ENCODE results near the gene CCT6A.
A peak's percentile ranks its signal among the peaks of the same experiment; 100 is the strongest.

The CCT6A gene

DNA sequence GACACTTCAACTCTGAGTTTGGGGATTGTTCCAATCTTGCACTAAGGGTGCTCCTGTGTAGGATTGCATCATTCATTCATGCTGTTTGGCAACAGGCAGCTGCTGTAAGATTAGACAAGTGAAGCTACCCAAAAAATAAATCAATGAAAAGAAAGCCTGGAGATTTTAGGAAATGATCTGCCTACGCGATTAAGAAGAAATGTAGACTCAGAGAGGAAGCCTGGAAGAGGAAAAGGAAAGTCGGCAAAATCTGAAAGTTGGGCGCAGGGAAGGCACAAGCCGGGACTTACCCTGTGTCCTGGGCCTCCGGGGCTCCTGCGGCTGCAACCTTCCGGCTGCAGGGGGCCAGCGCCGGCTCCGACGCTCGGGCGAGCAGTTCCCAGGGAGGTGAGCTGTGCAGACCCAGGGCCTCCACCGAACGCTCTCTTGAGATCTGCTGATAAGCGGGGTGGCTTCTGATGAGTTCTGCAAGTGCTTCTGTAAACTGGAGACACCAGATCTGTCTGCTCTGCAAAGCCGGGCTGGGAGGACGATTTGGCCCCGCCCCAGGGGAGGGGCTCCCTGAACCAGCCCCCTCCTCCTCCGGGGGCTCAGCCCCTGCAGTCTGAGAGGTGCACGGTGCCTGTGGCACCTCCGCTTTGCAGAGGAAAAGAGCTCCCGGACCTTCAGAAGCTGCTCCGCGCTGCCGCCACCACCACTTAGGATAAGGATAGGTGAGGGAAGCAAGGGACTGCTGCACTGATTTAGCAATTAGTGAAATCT, 17.7 kb upstream of the CCT6A start (continued):
- TF ChIP-seq ZNF24 (tag by site-specific recombination; IDR thresholded peaks at IDR 0.05) (peak; percentile 24; the same call in 1 of the 2 replicates), OVOL3 (tag by site-specific recombination; IDR thresholded peaks at IDR 0.05) (no peak), ZNF600 (tag by site-specific recombination; IDR thresholded peaks at IDR 0.05) (peak; percentile 84), ZNF341 (tag by site-specific recombination; IDR thresholded peaks at IDR 0.05; ENCODE audit: low read depth) (peak; percentile 79), ZBTB17 (tag by site-specific recombination; IDR thresholded peaks at IDR 0.05) (peak; percentile 73)
- TF ChIP-seq, protein P1, sequence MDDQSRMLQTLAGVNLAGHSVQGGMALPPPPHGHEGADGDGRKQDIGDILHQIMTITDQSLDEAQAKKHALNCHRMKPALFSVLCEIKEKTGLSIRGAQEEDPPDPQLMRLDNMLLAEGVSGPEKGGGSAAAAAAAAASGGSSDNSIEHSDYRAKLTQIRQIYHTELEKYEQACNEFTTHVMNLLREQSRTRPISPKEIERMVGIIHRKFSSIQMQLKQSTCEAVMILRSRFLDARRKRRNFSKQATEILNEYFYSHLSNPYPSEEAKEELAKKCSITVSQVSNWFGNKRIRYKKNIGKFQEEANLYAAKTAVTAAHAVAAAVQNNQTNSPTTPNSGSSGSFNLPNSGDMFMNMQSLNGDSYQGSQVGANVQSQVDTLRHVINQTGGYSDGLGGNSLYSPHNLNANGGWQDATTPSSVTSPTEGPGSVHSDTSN (CRISPR knock-in tag; IDR thresholded peaks at IDR 0.05), result 0 out of 2 replicates have a peak, but pooled peaks have one; percentile 23
- TF ChIP-seq, protein P2, sequence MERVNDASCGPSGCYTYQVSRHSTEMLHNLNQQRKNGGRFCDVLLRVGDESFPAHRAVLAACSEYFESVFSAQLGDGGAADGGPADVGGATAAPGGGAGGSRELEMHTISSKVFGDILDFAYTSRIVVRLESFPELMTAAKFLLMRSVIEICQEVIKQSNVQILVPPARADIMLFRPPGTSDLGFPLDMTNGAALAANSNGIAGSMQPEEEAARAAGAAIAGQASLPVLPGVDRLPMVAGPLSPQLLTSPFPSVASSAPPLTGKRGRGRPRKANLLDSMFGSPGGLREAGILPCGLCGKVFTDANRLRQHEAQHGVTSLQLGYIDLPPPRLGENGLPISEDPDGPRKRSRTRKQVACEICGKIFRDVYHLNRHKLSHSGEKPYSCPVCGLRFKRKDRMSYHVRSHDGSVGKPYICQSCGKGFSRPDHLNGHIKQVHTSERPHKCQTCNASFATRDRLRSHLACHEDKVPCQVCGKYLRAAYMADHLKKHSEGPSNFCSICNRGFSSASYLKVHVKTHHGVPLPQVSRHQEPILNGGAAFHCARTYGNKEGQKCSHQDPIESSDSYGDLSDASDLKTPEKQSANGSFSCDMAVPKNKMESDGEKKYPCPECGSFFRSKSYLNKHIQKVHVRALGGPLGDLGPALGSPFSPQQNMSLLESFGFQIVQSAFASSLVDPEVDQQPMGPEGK (tag by site-specific recombination; IDR thresholded peaks at IDR 0.05), result peak; percentile 93
- TF ChIP-seq, protein P3, sequence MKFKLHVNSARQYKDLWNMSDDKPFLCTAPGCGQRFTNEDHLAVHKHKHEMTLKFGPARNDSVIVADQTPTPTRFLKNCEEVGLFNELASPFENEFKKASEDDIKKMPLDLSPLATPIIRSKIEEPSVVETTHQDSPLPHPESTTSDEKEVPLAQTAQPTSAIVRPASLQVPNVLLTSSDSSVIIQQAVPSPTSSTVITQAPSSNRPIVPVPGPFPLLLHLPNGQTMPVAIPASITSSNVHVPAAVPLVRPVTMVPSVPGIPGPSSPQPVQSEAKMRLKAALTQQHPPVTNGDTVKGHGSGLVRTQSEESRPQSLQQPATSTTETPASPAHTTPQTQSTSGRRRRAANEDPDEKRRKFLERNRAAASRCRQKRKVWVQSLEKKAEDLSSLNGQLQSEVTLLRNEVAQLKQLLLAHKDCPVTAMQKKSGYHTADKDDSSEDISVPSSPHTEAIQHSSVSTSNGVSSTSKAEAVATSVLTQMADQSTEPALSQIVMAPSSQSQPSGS (tag by site-specific recombination; IDR thresholded peaks at IDR 0.05; ENCODE audit: low read depth), result peak; percentile 48; the same call in 1 of the 2 replicates
- TF ChIP-seq, protein P4, sequence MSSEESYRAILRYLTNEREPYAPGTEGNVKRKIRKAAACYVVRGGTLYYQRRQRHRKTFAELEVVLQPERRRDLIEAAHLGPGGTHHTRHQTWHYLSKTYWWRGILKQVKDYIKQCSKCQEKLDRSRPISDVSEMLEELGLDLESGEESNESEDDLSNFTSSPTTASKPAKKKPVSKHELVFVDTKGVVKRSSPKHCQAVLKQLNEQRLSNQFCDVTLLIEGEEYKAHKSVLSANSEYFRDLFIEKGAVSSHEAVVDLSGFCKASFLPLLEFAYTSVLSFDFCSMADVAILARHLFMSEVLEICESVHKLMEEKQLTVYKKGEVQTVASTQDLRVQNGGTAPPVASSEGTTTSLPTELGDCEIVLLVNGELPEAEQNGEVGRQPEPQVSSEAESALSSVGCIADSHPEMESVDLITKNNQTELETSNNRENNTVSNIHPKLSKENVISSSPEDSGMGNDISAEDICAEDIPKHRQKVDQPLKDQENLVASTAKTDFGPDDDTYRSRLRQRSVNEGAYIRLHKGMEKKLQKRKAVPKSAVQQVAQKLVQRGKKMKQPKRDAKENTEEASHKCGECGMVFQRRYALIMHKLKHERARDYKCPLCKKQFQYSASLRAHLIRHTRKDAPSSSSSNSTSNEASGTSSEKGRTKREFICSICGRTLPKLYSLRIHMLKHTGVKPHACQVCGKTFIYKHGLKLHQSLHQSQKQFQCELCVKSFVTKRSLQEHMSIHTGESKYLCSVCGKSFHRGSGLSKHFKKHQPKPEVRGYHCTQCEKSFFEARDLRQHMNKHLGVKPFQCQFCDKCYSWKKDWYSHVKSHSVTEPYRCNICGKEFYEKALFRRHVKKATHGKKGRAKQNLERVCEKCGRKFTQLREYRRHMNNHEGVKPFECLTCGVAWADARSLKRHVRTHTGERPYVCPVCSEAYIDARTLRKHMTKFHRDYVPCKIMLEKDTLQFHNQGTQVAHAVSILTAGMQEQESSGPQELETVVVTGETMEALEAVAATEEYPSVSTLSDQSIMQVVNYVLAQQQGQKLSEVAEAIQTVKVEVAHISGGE (tag by site-specific recombination; conservative IDR thresholded peaks at IDR 0.05; ENCODE audit: low read depth), result peak; percentile 80

DNA sequence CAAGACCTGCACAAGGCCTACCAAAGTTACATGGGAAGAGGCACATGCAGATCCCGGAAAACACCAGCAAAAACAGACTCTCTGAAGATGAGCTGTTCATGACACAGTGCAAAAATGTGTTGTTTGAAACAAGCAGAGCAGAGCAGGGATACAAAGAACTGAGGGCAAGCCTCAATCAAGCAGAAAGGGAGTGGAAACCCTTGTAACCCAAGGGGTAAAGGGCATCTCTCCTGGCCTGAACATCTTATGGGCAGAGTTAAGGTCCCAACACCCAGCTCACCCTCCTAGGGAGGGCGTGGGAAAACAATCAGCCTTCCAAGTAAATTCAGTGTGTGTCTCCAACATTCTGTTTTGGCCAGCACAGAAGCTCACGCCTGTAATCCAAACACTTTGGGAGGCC, 10.8 kb upstream of the CCT6A start:
- Histone ChIP-seq H3K4me1 (ENCODE audit: control insufficient read depth, insufficient read depth, low read length) (no peaks in the 10 kb centered on the region), H3K4me3 (ENCODE audit: low read depth, low read length) (no peak overlapping the region), H3K9me3 (ENCODE audit: control insufficient read depth, insufficient read depth, low read depth, low read length) (no peaks in the 10 kb centered on the region), H3K27ac (ENCODE audit: extremely low read depth, low read depth, low read length) (no peak overlapping the region), H3K36me3 (ENCODE audit: control insufficient read depth in 2 of 2, insufficient read depth in 1 of 2, low read length in 2 of 2) (peaks cover 13 to 17% of the 10 kb centered on the region in 2 experiments; a peak in 2 of 3 replicates)
- POLR2A ChIA-PET, result interaction anchor here (0.6 to 1.6 kb wide), 2 partner anchors 10 to 33 kb away, joined by 8 read pairs; partner anchors contain the start of genes CCT6A and PSPH
- CTCF ChIA-PET, result interaction anchor here (0.6 kb wide), 1 partner anchor 179 kb away, joined by 3 read pairs; no protein-coding TSS in a partner anchor
- TF ChIP-seq ZFHX2 (tag by site-specific recombination; conservative IDR thresholded peaks at IDR 0.05) (no peak), ZNF114 (tag by site-specific recombination; IDR thresholded peaks at IDR 0.05) (no peak), ZFP3 (tag by site-specific recombination; IDR thresholded peaks at IDR 0.05; ENCODE audit: low read depth) (no peak), ZNF311 (tag by site-specific recombination; IDR thresholded peaks at IDR 0.05; ENCODE audit: borderline replicate concordance) (no peak), ZNF423 (tag by site-specific recombination; IDR thresholded peaks at IDR 0.05) (no peak), ZNF624 (tag by site-specific recombination; IDR thresholded peaks at IDR 0.05) (no peak), ZNF571 (tag by site-specific recombination; IDR thresholded peaks at IDR 0.05) (no peak), ZNF292 (tag by site-specific recombination; IDR thresholded peaks at IDR 0.05; ENCODE audit: borderline replicate concordance, low read depth) (no peak)
- TF ChIP-seq, protein P5, sequence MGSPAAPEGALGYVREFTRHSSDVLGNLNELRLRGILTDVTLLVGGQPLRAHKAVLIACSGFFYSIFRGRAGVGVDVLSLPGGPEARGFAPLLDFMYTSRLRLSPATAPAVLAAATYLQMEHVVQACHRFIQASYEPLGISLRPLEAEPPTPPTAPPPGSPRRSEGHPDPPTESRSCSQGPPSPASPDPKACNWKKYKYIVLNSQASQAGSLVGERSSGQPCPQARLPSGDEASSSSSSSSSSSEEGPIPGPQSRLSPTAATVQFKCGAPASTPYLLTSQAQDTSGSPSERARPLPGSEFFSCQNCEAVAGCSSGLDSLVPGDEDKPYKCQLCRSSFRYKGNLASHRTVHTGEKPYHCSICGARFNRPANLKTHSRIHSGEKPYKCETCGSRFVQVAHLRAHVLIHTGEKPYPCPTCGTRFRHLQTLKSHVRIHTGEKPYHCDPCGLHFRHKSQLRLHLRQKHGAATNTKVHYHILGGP (tag by site-specific recombination; IDR thresholded peaks at IDR 0.05), result no peak
- TF ChIP-seq, protein P6, sequence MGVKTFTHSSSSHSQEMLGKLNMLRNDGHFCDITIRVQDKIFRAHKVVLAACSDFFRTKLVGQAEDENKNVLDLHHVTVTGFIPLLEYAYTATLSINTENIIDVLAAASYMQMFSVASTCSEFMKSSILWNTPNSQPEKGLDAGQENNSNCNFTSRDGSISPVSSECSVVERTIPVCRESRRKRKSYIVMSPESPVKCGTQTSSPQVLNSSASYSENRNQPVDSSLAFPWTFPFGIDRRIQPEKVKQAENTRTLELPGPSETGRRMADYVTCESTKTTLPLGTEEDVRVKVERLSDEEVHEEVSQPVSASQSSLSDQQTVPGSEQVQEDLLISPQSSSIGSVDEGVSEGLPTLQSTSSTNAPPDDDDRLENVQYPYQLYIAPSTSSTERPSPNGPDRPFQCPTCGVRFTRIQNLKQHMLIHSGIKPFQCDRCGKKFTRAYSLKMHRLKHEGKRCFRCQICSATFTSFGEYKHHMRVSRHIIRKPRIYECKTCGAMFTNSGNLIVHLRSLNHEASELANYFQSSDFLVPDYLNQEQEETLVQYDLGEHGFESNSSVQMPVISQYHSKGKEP (tag by site-specific recombination; IDR thresholded peaks at IDR 0.05), result no peak
- TF ChIP-seq, protein P7, sequence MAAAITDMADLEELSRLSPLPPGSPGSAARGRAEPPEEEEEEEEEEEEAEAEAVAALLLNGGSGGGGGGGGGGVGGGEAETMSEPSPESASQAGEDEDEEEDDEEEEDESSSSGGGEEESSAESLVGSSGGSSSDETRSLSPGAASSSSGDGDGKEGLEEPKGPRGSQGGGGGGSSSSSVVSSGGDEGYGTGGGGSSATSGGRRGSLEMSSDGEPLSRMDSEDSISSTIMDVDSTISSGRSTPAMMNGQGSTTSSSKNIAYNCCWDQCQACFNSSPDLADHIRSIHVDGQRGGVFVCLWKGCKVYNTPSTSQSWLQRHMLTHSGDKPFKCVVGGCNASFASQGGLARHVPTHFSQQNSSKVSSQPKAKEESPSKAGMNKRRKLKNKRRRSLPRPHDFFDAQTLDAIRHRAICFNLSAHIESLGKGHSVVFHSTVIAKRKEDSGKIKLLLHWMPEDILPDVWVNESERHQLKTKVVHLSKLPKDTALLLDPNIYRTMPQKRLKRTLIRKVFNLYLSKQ (tag by site-specific recombination; IDR thresholded peaks at IDR 0.05; ENCODE audit: borderline replicate concordance), result no peak
- TF ChIP-seq, protein P8, sequence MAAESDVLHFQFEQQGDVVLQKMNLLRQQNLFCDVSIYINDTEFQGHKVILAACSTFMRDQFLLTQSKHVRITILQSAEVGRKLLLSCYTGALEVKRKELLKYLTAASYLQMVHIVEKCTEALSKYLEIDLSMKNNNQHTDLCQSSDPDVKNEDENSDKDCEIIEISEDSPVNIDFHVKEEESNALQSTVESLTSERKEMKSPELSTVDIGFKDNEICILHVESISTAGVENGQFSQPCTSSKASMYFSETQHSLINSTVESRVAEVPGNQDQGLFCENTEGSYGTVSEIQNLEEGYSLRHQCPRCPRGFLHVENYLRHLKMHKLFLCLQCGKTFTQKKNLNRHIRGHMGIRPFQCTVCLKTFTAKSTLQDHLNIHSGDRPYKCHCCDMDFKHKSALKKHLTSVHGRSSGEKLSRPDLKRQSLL (tag by site-specific recombination; IDR thresholded peaks at IDR 0.05), result no peak
